HG03196 (cell line): ENCODE data around the gene ZNF532.
A peak's percentile ranks its signal among the peaks of the same experiment; 100 is the strongest.

Experiments used
- ATAC-seq: cut with Tn5 transposase; IDR thresholded peaks from one replicate; pipeline ENCODE4 v1.9.1; 2021; ENCODE audit not compliant: unreplicated experiment

The ZNF532 gene

GRCh38 chr18:58975781-58976180 lies 111.1 kb downstream of the ZNF532 start:
- ATAC-seq: no peak

- ATAC-seq: no peak
Measured at GRCh38 chr18:58977223-58977622, 112.5 kb downstream of the ZNF532 start.

- no peak for ATAC-seq
Measured at GRCh38 chr18:58977801-58978200, 113.1 kb downstream of the ZNF532 start.

GRCh38 chr18:58978916-58979315 lies 114.2 kb downstream of the ZNF532 start:
- no peak for ATAC-seq

DNA sequence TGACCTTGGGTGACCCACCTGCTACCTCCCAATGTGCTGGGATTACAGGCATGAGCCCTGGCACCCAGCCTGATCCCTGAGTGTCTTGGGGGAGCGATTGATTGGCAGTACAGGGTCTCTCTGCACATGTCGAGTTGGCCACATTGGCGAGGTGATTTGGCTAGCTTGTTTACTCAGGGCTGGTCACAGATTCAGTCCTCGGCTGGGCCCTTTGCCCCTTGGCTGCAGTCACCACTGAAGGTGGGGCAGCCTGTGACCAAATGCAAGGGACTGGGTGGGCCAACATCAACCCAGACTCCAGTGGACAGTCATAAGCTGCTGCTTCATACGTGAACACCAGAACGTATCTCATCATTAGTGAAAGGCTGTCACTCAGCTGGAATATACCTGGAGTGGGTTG lies 114.9 kb downstream of the ZNF532 start:
- no peak for ATAC-seq

DNA sequence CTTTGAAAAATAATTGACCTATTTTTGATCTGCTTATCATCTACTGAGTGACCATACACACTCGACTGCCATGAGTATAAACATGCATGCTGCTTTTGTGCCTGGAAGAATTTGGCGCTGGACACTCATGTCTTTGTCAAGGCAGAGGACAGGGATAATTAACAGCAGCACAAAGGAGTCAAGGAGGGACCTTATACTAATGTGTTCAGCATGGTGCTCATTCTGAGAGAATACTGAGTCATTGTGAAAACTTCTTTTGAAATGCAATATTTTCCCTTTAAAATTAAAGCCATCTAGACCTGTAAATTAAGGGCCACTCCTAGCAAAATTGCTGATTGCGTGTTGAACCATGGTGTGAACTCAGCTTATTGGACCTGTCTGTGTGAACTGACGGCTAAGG lies 116.3 kb downstream of the ZNF532 start:
- ATAC-seq: no peak

- ATAC-seq: no peak
Measured at GRCh38 chr18:58983260-58984155, 118.8 kb downstream of the ZNF532 start.

DNA sequence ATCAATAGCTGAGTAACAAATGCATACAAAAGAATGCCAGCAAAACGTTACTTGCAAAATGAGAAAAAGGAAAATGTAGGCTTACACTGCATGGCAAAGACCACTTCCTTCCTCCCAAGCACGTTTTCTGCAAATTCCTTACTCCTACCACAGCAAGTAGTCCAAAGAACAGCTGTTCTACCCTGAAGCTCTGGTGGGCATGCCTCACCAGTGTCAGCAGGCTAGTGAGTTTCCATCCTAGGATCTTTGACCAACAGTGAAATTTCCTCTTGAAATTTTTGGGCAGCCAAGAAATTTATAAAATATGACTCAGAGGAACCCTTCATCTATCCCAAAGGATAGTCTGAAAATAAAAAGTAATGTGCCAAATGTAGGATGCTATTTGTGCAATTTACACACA lies 123.9 kb downstream of the ZNF532 start:
- ATAC-seq: no peak

DNA sequence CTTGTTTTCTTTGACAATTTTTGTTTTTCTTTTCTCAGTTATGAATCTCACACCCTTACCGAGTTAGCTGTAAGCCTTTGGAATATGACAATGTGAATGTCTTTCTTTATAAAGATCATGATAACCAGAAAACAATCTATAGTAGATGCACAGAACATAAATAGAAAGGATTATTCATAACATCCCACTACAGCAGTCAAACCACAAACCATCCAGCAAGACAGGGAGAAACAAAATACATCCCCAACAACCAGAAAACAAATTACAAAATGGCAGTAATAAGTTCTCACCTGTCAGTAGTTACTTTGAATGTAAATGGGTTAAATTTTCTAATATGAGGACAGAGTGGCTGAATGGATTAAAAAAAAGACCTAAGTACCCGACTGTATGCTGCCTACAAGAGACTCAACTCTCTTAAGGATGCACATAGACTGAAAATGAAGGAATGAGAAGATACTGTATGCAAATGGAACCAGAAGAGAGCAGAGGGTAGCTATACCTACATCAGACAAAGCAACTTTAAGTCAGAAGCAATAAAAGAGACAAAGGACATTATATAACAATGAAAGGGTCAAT lies 124.6 kb downstream of the ZNF532 start:
- ATAC-seq: no peak

DNA sequence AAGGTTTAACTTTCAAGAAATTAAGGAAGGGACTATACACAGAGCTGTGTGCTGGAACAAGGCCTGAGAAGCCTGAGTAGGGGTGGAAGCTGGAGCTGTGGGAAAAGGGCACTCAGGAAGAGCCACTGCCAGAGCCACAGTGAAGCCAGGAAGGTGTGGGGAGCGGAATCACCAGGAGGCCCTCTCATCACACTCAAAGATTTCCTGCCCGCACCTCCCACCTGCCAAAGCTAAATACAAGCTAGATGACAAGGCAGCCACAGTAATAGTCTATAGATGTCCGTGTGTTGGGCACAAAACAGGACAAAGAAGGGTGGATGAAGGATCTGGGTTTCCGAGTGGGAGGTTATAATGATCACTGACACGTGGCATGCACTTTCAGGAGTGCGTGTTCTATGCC lies 126.0 kb downstream of the ZNF532 start:
- no peak for ATAC-seq

DNA sequence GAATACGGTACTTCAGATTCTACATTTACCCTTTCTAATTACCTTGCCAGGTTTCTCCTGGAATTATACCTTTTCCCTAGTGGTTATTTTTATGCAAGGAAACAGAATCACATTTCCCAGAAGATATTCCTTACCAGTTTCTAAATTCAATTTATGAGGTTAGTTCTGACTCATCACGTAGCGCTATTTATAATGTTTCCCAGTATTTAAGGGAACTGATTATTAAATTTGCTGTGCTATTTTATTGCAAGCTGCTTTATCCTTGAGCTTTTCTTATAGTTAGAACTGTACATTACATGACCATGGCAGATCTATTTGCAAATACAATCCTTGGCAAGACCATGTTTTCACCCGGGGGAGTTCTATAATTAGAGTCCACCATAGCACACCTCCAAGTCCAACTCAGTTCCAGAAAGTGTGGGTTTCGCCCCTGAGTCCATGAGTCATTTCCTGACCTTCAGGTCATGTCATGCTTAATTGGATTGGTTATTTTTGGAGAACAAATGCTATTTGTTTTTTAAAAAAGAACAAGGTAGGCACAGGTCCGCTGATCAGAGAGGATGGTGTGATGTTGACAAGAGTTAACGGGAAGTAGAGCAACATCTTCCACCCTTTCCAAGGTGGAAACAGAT lies 126.6 kb downstream of the ZNF532 start:
- peak; percentile 75 for ATAC-seq

DNA sequence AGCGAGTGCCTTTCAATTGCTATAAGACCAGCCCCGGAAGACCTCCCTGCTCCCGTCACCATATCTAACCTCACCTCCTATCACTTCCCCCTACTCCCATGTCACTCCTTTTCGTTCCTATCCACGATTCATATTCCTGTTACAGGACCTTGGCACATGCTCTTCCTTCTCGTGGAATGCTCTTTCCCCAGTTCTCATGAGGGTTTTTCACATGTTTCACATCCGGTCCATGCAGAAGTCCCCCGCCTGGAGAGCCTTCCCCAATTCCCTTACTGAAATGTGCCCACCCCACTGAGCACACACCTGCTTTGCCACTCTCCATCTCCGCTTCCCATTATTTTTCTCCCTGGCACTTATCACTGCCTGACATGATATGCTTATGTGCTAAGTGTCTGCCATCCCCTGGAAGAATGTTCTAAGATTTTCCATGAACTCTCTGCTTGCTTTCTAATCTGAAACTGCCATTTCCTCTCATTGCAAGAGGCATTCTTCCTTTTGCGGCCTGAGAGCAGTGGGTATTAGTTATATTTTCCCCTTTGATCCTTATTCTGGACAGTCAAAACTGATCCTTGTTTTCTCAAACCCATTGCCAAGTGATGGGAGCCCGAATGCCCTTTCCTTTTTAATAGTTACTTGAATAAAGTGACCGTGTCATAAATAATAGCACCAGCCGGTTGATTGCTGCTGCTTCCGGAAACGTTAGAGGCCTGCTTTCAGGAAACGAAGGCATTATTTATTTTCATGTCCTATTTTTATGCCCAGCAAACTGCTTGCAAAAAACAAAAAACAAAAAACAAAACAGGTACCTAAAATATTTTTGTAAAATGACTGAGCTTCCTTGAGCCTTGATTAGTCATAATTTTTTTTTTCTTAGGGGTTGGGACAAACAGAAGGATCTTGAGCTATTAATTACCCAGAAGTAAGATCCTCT lies 127.9 kb downstream of the ZNF532 start:
- no peak for ATAC-seq

DNA sequence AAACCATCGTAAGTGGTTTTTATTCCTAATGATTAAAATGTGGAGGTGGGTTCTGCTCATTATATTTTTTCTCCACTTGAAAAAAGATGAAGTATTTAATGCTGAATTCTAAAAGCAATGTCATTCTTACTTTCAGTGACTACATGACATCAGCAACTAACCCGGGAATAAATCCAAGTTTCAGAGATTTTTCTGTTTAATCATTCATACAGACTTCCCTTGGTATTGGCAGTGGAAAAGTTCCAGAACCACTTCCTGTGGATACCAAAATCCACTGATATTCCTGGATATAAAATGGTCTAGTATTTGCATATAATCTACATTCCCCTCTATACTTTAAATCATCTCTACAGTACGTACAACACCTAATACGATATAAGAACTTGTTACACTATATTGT lies 128.6 kb downstream of the ZNF532 start:
- ATAC-seq: no peak

DNA sequence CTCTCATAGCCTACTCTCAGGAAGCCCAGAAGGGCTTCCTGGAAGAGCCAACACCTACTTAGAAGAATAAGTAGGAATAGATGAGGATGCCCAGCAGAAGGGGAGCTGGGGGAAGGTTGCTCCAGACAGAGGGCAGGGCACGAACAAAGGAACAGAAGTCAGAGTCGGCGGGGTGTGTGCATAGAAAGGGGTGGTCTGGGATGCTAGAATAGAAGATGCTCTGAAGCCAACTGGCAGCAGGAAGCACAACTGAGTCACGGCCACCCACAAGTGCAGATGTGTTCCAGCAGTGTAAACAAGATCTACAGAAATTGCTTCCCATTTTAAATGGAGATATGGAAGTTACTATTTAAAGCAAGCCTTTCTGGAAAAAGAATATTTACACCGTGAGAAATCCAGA lies 131.0 kb downstream of the ZNF532 start:
- no peak for ATAC-seq

DNA sequence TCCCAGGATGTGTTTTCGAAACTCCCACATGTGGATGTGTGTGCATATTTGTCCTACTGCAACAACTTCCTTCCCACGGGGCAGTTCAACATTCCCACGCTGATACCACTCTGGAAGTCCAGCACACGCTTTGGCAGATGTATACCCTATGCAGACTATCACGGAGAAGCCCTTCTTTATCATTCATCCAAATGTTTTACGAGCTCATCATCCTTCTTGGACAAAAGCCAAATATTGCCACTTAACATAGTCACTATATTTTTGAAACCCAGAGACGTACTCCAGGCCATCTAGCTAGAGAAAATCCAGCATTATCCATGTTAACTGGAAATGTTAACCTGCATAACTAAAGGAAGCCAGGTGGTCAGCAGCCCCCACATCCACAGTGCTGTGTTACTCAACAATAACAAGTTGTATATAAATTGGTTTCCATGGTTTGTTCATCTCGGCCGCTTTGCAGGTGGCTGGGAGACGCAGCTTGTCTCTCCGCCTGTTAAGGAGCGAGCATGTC lies 131.5 kb downstream of the ZNF532 start:
- no peak for ATAC-seq

- ATAC-seq: no peak
Measured at GRCh38 chr18:58996696-58997095, 132.0 kb downstream of the ZNF532 start.

DNA sequence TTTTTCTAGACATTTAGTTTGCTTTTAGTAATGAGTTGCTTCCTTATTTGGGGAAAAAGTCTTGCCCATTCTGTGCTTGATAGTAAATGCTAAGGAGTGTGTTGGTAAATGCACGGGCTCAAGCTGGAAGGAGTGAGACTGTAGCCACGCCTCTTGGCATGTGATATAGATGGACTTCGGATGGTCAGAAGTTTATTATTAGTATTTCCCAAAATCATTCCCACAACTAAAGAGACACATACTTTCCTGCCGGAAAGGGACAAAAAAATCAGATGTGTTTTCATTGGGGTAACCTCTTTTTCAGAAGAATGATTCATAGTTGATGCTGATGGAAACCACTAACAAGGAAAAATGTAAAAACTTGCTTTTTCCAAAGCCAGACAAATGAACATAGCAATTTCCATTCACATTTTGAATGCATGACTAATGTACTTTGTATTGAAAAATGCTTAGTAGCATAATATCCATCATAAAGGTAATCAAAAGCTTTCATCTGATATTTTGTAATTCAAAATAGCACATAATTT lies 133.2 kb downstream of the ZNF532 start:
- no peak for ATAC-seq

- no peak for ATAC-seq
Measured at GRCh38 chr18:58998401-58999203, 133.9 kb downstream of the ZNF532 start.

- no peak for ATAC-seq
Measured at GRCh38 chr18:59001166-59001565, 136.5 kb downstream of the ZNF532 start.

DNA sequence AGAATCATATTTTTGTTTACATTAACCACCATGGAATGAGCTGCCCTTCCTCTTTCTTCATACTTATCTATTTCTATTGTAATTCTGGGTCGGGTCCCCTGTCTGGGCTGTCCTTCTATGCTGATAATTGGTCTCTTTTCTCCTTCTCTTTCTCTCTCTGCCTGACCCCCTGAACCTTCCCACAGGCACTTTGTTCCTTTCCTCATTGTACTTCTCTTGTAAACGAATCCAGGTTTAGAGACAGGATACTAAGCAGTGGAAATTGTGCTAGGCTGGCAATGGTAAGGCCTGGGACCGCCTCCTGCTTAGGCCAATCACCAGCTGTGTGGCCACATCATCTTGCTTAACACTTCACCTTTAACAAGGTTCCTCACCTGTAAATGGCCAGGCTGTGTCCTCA lies 137.0 kb downstream of the ZNF532 start:
- no peak for ATAC-seq
